Left lung (tissue), 14 donors: ENCODE results near the gene OLFM2. TPM values are rescaled to one million over a fixed set of nuclear protein-coding genes. Genes with fewer than 3 reads are reported as not detected.

Source experiments
- ATAC-seq: fragments of 200-7000 bp; cut with Tn5 transposase; one replicate; pipeline ENCODE4 v1.9.1; 2020; ENCODE audit warnings: moderate library complexity
- DNase-seq, 4 donors: peaks; one replicate each; pipeline ENCODE4 v3.0.0-alpha.2; 2013 to 2020
- H3K27ac ChIP-seq, 2 donors: fragments of 200-600 bp; sonication (generic) in 1 of 2; one replicate each; pipeline versions ENCODE4 v1.5.0 to v1.8.0; 2020 to 2021
- H3K27me3 ChIP-seq, 2 donors: fragments of 200-600 bp; sonication (generic) in 1 of 2; one replicate each; pipeline versions ENCODE4 v1.5.0 to v1.8.0; 2020 to 2021
- H3K36me3 ChIP-seq, 2 donors: fragments of 200-600 bp; sonication (generic) in 1 of 2; one replicate each; pipeline versions ENCODE4 v1.5.0 to v1.8.0; 2020 to 2021
- H3K4me1 ChIP-seq, 2 donors: fragments of 200-600 bp; one replicate each; pipeline ENCODE4 v1.8.0; 2021
- H3K4me3 ChIP-seq, 2 donors: fragments of 200-600 bp; sonication (generic) in 1 of 2; one replicate each; pipeline versions ENCODE4 v1.5.0 to v1.8.0; 2020 to 2021; ENCODE audit warnings: mild to moderate bottlenecking in 1 of 2
- H3K9me3 ChIP-seq, 2 donors: fragments of 200-600 bp; sonication (generic) in 1 of 2; one replicate each; pipeline versions ENCODE4 v1.5.0 to v1.8.0; 2020 to 2021
- CTCF ChIP-seq, 2 donors: fragments of 200-600 bp; sonication (generic) in 1 of 2; IDR thresholded peaks; one replicate each; pipeline versions ENCODE4 v1.5.0 to v1.8.0; 2021; ENCODE audit warnings: antibody characterized with exemption in 2 of 2
- intact Hi-C, 2 donors: fragments of 100-400 bp; cut with DNase I; formaldehyde crosslinking; loops; one replicate each; pipeline versions ENCODE4 v1.11.2 to v1.14.2; 2022
- long read RNA-seq, 12 donors: library from polyadenylated mRNA in 2 of 12; unstranded in 2 of 12; transcript quantifications; one replicate each; pipeline ENCODE4 v2.0.0 and lab custom pipeline, GENCODE V29; 2019 to 2026
- polyA plus RNA-seq, 6 donors: library from polyadenylated mRNA; unstranded; fragments of 120-200 nt; gene quantifications; one replicate each; pipeline ENCODE4 v1.2.1, GENCODE V29; 2013; ENCODE audit not compliant: insufficient read length in 6 of 6
- total RNA-seq, 2 donors: library from RNA; stranded (reverse); fragmentation: NEBNext Ultra II Directional; extraction: Animal tissue kit (Norgen Biotek cat#: 25700); gene quantifications; one replicate each; pipeline ENCODE4 v1.2.1, GENCODE V29; 2021
- donor health status: DM: no; HTN: yes; CAD: no.
- donor health status: DM: no; HTN: no; CAD: no.

Gene OLFM2
- total RNA-seq (10 to 100 TPM in 1 of 2 donors, 1 to 10 TPM in 1; 7.6 to 10.4 TPM), polyA plus RNA-seq (10 to 100 TPM; 25.1 to 33.9 (median 29.8) TPM)
- long read RNA-seq, donor 1, transcript OLFM2-201 (6 exons, 2,019 nt): major isoform, 18 of 20 reads
- long read RNA-seq, donor 1, partial matches to known transcripts: 0 of 20 reads
- long read RNA-seq, donor 1, other reads (novel, unspliced or antisense): 0 of 20 reads
- long read RNA-seq, donor 2, transcript OLFM2-201 (6 exons, 2,019 nt): major isoform, 15 of 15 reads
- long read RNA-seq, donor 2, partial matches to known transcripts: 0 of 15 reads
- long read RNA-seq, donor 2, other reads (novel, unspliced or antisense): 0 of 15 reads
- long read RNA-seq, donor 3, transcript OLFM2-201 (6 exons, 2,019 nt): major isoform, 9 of 9 reads
- long read RNA-seq, donor 3, partial matches to known transcripts: 0 of 9 reads
- long read RNA-seq, donor 3, other reads (novel, unspliced or antisense): 0 of 9 reads
- long read RNA-seq, donor 4: 0 reads
- long read RNA-seq, donor 5, transcript OLFM2-201 (6 exons, 2,019 nt): major isoform, 8 of 8 reads
- long read RNA-seq, donor 5, partial matches to known transcripts: 0 of 8 reads
- long read RNA-seq, donor 5, other reads (novel, unspliced or antisense): 0 of 8 reads
- long read RNA-seq, donor 6, transcript OLFM2-201 (6 exons, 2,019 nt): major isoform, 5 of 6 reads
- long read RNA-seq, donor 6, partial matches to known transcripts: 0 of 6 reads
- long read RNA-seq, donor 6, other reads (novel, unspliced or antisense): 0 of 6 reads
- long read RNA-seq, donor 7, transcript OLFM2-201 (6 exons, 2,019 nt): major isoform, 8 of 13 reads
- long read RNA-seq, donor 7, partial matches to known transcripts: 5 of 13 reads
- long read RNA-seq, donor 7, other reads (novel, unspliced or antisense): 0 of 13 reads
- long read RNA-seq, donor 8, transcript OLFM2-201 (6 exons, 2,019 nt): major isoform, 18 of 19 reads
- long read RNA-seq, donor 8, partial matches to known transcripts: 0 of 19 reads
- long read RNA-seq, donor 8, other reads (novel, unspliced or antisense): 0 of 19 reads
- long read RNA-seq, donor 9: 0 reads
- long read RNA-seq, donor 10, partial matches to known transcripts: 1 of 1 reads
- long read RNA-seq, donor 10, other reads (novel, unspliced or antisense): 0 of 1 reads
- long read RNA-seq, donor 11: 0 reads
- long read RNA-seq, donor 12, transcript OLFM2-201 (6 exons, 2,019 nt): major isoform, 11 of 11 reads
- long read RNA-seq, donor 12, partial matches to known transcripts: 0 of 11 reads
- long read RNA-seq, donor 12, other reads (novel, unspliced or antisense): 0 of 11 reads

- Histone ChIP-seq H3K27me3 (peaks cover 30 to 89% of the 10 kb centered on the region in 2 donors), H3K27ac (no peak within 1 kb of the TSS), H3K9me3 (no peaks in the 10 kb centered on the region), H3K36me3 (no peaks in the 10 kb centered on the region), H3K4me3 (peak within 1 kb of the TSS in 1 of 2 donors; percentile 9), H3K4me1 (peaks cover 0 to 15% of the 10 kb centered on the region in 2 donors)
- TF ChIP-seq CTCF (IDR thresholded peaks at IDR 0.05): no peak
- intact Hi-C loops: no loop called here
- peak in 1 of 4 donors; percentile 42 for DNase-seq
- ATAC-seq: no peak
Measured at GRCh38 chr19:9936326-9937000, at the start of gene OLFM2. TSS of gene OLFM2 (minus strand) at chr19:9936515. CDS start at chr19:9936366, 149 bp downstream.

DNA sequence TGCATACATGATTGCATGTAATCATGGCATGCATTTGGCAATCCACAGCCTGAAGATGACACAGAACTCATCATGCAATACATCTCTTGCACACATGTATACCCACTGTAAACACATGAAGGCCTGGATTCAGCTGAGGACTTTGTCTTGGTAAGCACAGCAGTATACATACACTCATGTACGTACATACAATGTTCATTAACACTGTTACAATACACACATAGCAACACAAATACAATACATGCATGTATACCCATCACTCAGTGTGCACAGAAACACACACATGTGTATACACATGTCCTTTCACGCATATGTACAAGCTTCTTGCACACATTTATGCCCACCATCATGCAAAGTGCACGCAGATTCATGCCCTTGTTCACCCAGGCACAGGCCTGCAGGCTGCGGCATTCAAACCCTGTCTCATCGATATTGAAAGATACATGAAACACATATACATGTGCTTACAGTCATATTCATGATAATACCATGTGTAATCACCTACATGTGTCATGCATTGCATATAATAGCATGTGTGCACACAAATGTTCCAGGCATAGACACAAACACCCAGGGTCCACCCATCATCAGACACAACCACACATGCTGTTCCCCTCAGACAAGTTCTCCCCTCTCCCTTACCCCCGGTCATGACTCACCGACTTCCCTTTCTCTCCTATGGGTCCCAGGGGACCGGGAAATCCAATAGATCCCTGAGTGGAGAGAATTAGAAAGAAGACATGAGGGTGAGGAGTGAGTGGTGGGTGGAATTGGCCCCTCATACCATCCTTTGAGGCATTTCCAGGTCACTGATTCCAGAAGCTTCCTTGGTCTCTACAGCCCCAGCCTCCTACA, 45.3 kb upstream of the OLFM2 start:
- ATAC-seq (no peak), DNase-seq (no peak)
- Histone ChIP-seq H3K4me1 (no peaks in the 10 kb centered on the region), H3K27ac (no peak overlapping the region), H3K9me3 (no peaks in the 10 kb centered on the region), H3K36me3 (peaks cover 0 to 5% of the 10 kb centered on the region in 2 donors), H3K27me3 (peaks cover 0 to 22% of the 10 kb centered on the region in 2 donors), H3K4me3 (no peak overlapping the region)
- no peak for TF ChIP-seq CTCF (IDR thresholded peaks at IDR 0.05)
- intact Hi-C loops: no loop called here

DNA sequence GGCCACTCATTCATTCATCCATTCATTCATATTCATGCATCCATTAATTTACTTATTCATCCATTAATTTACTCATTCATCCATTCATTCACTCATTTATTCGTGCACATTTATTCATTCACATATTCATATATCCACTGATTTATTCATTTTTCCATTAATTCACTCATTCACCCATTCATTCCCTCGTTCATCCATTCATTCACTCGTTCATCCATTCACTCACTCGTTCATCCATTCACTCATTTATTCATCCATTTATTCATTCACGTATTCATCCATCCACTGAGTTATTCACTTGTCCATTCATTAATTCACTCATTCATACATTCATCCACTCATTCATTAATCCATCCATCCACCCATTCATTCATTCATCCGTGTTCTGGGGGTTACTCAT, 35.8 kb upstream of the OLFM2 start:
- Histone ChIP-seq H3K4me1 (no peaks in the 10 kb centered on the region), H3K27ac (no peak overlapping the region), H3K27me3 (peaks cover 0 to 22% of the 10 kb centered on the region in 2 donors), H3K36me3 (no peaks in the 10 kb centered on the region), H3K4me3 (no peak overlapping the region), H3K9me3 (no peaks in the 10 kb centered on the region)
- ATAC-seq: no peak
- DNase-seq: no peak
- intact Hi-C loops: no loop called here
- TF ChIP-seq CTCF (IDR thresholded peaks at IDR 0.05): no peak

GRCh38 chr19:9971166-9971897, 35.0 kb upstream of the OLFM2 start:
- Histone ChIP-seq H3K27me3 (peaks cover 0 to 29% of the 10 kb centered on the region in 2 donors), H3K4me1 (no peaks in the 10 kb centered on the region), H3K27ac (no peak overlapping the region), H3K4me3 (no peak overlapping the region), H3K36me3 (no peaks in the 10 kb centered on the region), H3K9me3 (no peaks in the 10 kb centered on the region)
- ATAC-seq: no peak
- intact Hi-C loops: no loop called here
- no peak for DNase-seq
- no peak for TF ChIP-seq CTCF (IDR thresholded peaks at IDR 0.05)
